Sigmoid colon (tissue), 4 donors: ENCODE data around the gene RAB23.

ENCODE experiments used
- POLR2AphosphoS5 ChIP-seq, 4 donors: sonication (generic); formaldehyde crosslinking; IDR thresholded peaks; one replicate each; pipeline ENCODE4 v1.6.1; 2017; ENCODE audit warnings: antibody characterized with exemption in 4 of 4
- TF ChIP-seq, protein P1 (sequence below), 4 experiments: fragments of 450-650 bp in 3 of 4; fragments of 200-600 bp in 1 of 4; IDR thresholded peaks; one replicate each; pipeline ENCODE4 v1.5.1; 2016 to 2019; ENCODE audit warnings: antibody characterized with exemption in 4 of 4, mild to moderate bottlenecking in 3 of 4, moderate library complexity in 2 of 4

DNA sequence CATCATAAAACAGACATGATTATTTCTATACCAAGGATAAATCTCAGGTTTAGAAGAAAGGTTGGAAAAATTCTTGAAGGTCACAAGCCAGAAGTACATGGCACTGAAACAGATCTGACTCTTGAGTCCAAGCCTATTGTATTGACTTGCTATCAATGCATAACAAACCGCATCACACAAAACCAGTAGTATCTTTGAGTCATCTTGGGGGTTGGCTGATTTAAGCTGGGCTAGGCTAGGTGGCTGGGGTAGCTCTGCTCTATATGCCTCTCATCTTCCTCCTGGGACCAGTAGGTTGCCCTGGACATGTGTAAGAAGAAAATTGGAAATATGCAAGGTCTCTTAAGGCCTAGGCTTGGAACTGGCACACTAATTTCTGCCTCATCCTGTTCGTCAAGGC, 37.0 kb upstream of the RAB23 start:
- TF ChIP-seq, protein P1, sequence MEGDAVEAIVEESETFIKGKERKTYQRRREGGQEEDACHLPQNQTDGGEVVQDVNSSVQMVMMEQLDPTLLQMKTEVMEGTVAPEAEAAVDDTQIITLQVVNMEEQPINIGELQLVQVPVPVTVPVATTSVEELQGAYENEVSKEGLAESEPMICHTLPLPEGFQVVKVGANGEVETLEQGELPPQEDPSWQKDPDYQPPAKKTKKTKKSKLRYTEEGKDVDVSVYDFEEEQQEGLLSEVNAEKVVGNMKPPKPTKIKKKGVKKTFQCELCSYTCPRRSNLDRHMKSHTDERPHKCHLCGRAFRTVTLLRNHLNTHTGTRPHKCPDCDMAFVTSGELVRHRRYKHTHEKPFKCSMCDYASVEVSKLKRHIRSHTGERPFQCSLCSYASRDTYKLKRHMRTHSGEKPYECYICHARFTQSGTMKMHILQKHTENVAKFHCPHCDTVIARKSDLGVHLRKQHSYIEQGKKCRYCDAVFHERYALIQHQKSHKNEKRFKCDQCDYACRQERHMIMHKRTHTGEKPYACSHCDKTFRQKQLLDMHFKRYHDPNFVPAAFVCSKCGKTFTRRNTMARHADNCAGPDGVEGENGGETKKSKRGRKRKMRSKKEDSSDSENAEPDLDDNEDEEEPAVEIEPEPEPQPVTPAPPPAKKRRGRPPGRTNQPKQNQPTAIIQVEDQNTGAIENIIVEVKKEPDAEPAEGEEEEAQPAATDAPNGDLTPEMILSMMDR (IDR thresholded peaks at IDR 0.05): no peak
- TF ChIP-seq POLR2AphosphoS5 (IDR thresholded peaks at IDR 0.05): no peak
